ENCODE results near the gene RNLS. TPM values are rescaled to one million over a fixed set of nuclear protein-coding genes. Genes with fewer than 3 reads are reported as not detected.

RNLS gene
- total RNA-seq, 3 donors from 2014 or later, result 9.8 to 12.1 (median 11.8) TPM

GRCh38 chr10:88507404-88507803 is 75.7 kb downstream of the RNLS start:
- TF ChIP-seq CTCF (IDR thresholded peaks at IDR 0.05), result no peak
- no peaks in the 10 kb centered on the region for H3K9me3 ChIP-seq
- DNase-seq, result no peak
- H3K4me1 ChIP-seq (ENCODE audit: low read depth), result no peaks in the 10 kb centered on the region
- no peak for ATAC-seq
- no peak overlapping the region for H3K4me3 ChIP-seq
- intact Hi-C loops (cut with DNase I, micrococcal nuclease), result no loop called here
- H3K36me3 ChIP-seq (ENCODE audit: low read depth), result no peaks in the 10 kb centered on the region

- DNase-seq, result no peak
- H3K4me3 ChIP-seq, result no peak overlapping the region
- no peak for TF ChIP-seq CTCF (IDR thresholded peaks at IDR 0.05)
- intact Hi-C loops (cut with DNase I, micrococcal nuclease), result no loop called here
- H3K4me1 ChIP-seq (ENCODE audit: low read depth), result no peaks in the 10 kb centered on the region
- H3K9me3 ChIP-seq, result no peaks in the 10 kb centered on the region
- no peaks in the 10 kb centered on the region for H3K36me3 ChIP-seq (ENCODE audit: low read depth)
- ATAC-seq, result no peak
These were observed 77.4 kb downstream of the RNLS start for GRCh38 chr10:88505680-88506215.

- intact Hi-C loops (cut with DNase I, micrococcal nuclease), result no loop called here
- TF ChIP-seq CTCF (IDR thresholded peaks at IDR 0.05), result no peak
- H3K9me3 ChIP-seq, result no peaks in the 10 kb centered on the region
- no peaks in the 10 kb centered on the region for H3K4me1 ChIP-seq (ENCODE audit: low read depth)
- H3K36me3 ChIP-seq (ENCODE audit: low read depth), result no peaks in the 10 kb centered on the region
- no peak overlapping the region for H3K4me3 ChIP-seq
- DNase-seq, result no peak
- ATAC-seq, result no peak
These were observed 77.9 kb downstream of the RNLS start for GRCh38 chr10:88505265-88505664.

GRCh38 chr10:88500656-88501055 is 82.5 kb downstream of the RNLS start:
- Histone ChIP-seq H3K4me1 (ENCODE audit: low read depth) (no peaks in the 10 kb centered on the region), H3K4me3 (no peak overlapping the region), H3K36me3 (ENCODE audit: low read depth) (no peaks in the 10 kb centered on the region), H3K9me3 (no peaks in the 10 kb centered on the region)
- no peak for DNase-seq
- no peak for TF ChIP-seq CTCF (IDR thresholded peaks at IDR 0.05)
- no peak for ATAC-seq
- intact Hi-C loops (cut with DNase I, micrococcal nuclease), result no loop called here

DNA sequence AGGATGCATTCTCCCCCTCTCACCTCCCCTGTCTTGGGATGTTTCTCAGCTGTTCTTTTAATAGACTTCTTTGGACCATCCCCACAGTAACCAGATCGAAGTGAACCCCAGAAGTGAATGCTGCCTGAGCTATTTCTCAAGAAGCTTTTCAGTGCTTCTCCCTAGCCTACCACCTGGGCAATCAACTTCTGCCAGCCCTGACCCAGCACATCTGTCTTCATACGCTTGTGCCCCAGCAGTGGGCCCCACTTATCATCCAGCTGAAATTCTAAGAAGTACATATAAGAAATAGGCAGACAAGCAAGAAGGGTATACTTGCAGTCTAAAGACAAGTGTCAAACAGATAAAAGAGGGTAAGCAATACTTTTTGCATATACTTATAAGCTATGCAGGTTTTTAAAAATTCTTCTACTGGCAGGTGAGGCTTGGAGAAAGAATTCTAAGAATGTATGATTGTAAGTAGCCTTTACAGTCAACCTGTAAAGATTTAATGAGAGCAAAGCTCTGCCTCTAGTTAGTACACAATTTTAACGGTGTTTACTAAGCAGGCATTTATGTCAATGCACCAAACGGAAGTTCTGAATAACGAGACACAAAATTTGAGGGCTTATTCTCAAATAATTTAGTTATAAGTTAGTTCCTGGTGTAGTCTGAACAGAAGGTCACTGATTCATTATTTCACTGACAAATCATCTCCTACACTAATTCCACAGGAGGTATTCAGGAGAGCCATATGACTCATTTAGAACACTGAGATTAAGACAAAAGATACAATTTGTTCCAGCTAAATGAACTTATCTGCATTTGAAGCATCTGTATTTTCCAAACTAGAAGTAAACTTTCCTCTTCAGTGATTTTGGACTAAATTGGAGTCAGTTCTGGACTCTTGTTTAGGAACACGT is 83.3 kb downstream of the RNLS start:
- intact Hi-C loops (cut with DNase I, micrococcal nuclease), result no loop called here
- no peaks in the 10 kb centered on the region for H3K4me1 ChIP-seq (ENCODE audit: low read depth)
- H3K36me3 ChIP-seq (ENCODE audit: low read depth), result no peaks in the 10 kb centered on the region
- ATAC-seq, result no peak
- no peaks in the 10 kb centered on the region for H3K9me3 ChIP-seq
- no peak for TF ChIP-seq CTCF (IDR thresholded peaks at IDR 0.05)
- no peak overlapping the region for H3K4me3 ChIP-seq
- no peak for DNase-seq

Measured in mucosa of descending colon (tissue), 3 donors.